H9 (cell line): ENCODE measurements around the gene ANKMY1. TPM values are rescaled to one million over a fixed set of nuclear protein-coding genes. Genes with fewer than 3 reads are reported as not detected.

Experiments used
- DNase-seq: peaks from one replicate; pipeline ENCODE4 v3.0.0-alpha.2; 2017
- H2AFZ ChIP-seq: one replicate; pipeline ENCODE4 v1.6.1; 2013; ENCODE audit warnings: mild to moderate bottlenecking, low read length, control low read depth, moderate library complexity
- H2AK5ac ChIP-seq: 2 replicates; pipeline ENCODE4 v1.6.1; 2013; ENCODE audit warnings: low read length, control low read depth, mixed read lengths; ENCODE audit not compliant: insufficient read length
- H2BK120ac ChIP-seq: one replicate; pipeline ENCODE4 v1.6.1; 2013; ENCODE audit warnings: low read depth, mild to moderate bottlenecking, low read length, control low read depth, inconsistent platforms; ENCODE audit not compliant: poor library complexity, severe bottlenecking
- H2BK12ac ChIP-seq: 2 replicates; pipeline ENCODE4 v1.6.1; 2013; ENCODE audit warnings: low read length, control low read depth, mixed read lengths, low read depth; ENCODE audit not compliant: insufficient read length
- H2BK15ac ChIP-seq: 2 replicates; pipeline ENCODE4 v1.6.1; 2013; ENCODE audit warnings: low read depth, low read length, control low read depth
- H2BK20ac ChIP-seq: one replicate; pipeline ENCODE4 v1.6.1; 2013; ENCODE audit warnings: low read depth, mild to moderate bottlenecking, low read length, control low read depth, inconsistent platforms; ENCODE audit not compliant: poor library complexity, severe bottlenecking
- H2BK5ac ChIP-seq: 2 replicates; pipeline ENCODE4 v1.6.1; 2013; ENCODE audit warnings: low read length, control low read depth, mixed read lengths; ENCODE audit not compliant: insufficient read length
- H3K14ac ChIP-seq: 2 replicates; pipeline ENCODE4 v1.6.1; 2013; ENCODE audit warnings: low read length, control low read depth; ENCODE audit not compliant: insufficient read depth
- H3K18ac ChIP-seq: 2 replicates; pipeline ENCODE4 v1.6.1; 2013; ENCODE audit warnings: low read depth, mild to moderate bottlenecking, mixed read lengths, low read length, control low read depth; ENCODE audit not compliant: insufficient read length
- H3K23ac ChIP-seq: 2 replicates; pipeline ENCODE4 v1.6.1; 2013; ENCODE audit warnings: low read length, control low read depth, mixed read lengths, low read depth; ENCODE audit not compliant: insufficient read length
- H3K23me2 ChIP-seq: 2 replicates; pipeline ENCODE4 v1.6.1; 2013; ENCODE audit warnings: low read depth, mild to moderate bottlenecking, mixed read lengths, low read length, control low read depth; ENCODE audit not compliant: insufficient read length, poor library complexity, severe bottlenecking
- H3K27ac ChIP-seq: 2 replicates; pipeline ENCODE4 v1.5.1; 2013; ENCODE audit warnings: low read length, control low read depth, mixed read lengths, low read depth; ENCODE audit not compliant: insufficient read length
- H3K27me3 ChIP-seq: 2 replicates; pipeline ENCODE4 v1.6.1; 2013; ENCODE audit warnings: low read length, control low read depth, inconsistent platforms; ENCODE audit not compliant: insufficient read depth
- H3K4ac ChIP-seq: 2 replicates; pipeline ENCODE4 v1.6.1; 2013; ENCODE audit warnings: low read depth, mild to moderate bottlenecking, control low read depth, inconsistent platforms, low read length, moderate library complexity
- H3K4me1 ChIP-seq: 2 replicates; pipeline ENCODE4 v1.6.1; 2013; ENCODE audit warnings: low read length, control low read depth, inconsistent platforms; ENCODE audit not compliant: insufficient read depth
- H3K4me2 ChIP-seq: 2 replicates; pipeline ENCODE4 v1.6.1; 2013; ENCODE audit warnings: low read length, control low read depth, mixed read lengths; ENCODE audit not compliant: insufficient read length, insufficient read depth
- H3K56ac ChIP-seq: 2 replicates; pipeline ENCODE4 v1.6.1; 2013; ENCODE audit warnings: low read depth, mild to moderate bottlenecking, mixed read lengths, low read length, control low read depth; ENCODE audit not compliant: insufficient read length
- H3K79me1 ChIP-seq: 2 replicates; pipeline ENCODE4 v1.6.1; 2013; ENCODE audit warnings: low read depth, mild to moderate bottlenecking, moderate library complexity, low read length, control low read depth, inconsistent platforms; ENCODE audit not compliant: insufficient read depth, poor library complexity, severe bottlenecking
- H3K79me2 ChIP-seq: 2 replicates; pipeline ENCODE4 v1.6.1; 2013; ENCODE audit warnings: low read length, control low read depth, inconsistent platforms; ENCODE audit not compliant: insufficient read depth
- H3K9ac ChIP-seq: 2 replicates; pipeline ENCODE4 v1.6.1; 2013; ENCODE audit warnings: low read length, control low read depth, mixed read lengths; ENCODE audit not compliant: insufficient read length; ENCODE audit errors: extremely low read depth
- H3K9me3 ChIP-seq: one replicate; pipeline ENCODE4 v1.6.1; 2013; ENCODE audit warnings: low read depth, low read length, inconsistent platforms; ENCODE audit not compliant: control insufficient read depth
- H3T11ph ChIP-seq: one replicate; pipeline ENCODE4 v1.6.1; 2013; ENCODE audit warnings: mild to moderate bottlenecking, low read length, control low read depth, inconsistent platforms
- H4K20me1 ChIP-seq: one replicate; pipeline ENCODE4 v1.6.1; 2013; ENCODE audit not compliant: control insufficient read depth, insufficient read length, insufficient read depth
- H4K5ac ChIP-seq: 2 replicates; pipeline ENCODE4 v1.6.1; 2013; ENCODE audit warnings: low read depth, mild to moderate bottlenecking, mixed read lengths, low read length, control low read depth; ENCODE audit not compliant: insufficient read length
- H4K8ac ChIP-seq: replicated peaks from 2 replicates; pipeline ENCODE4 v1.6.1; 2013; ENCODE audit warnings: low read length, control low read depth, mixed read lengths, low read depth; ENCODE audit not compliant: insufficient read length
- H4K91ac ChIP-seq: 2 replicates; pipeline ENCODE4 v1.6.1; 2013; ENCODE audit warnings: low read depth, mild to moderate bottlenecking, moderate library complexity, mixed read lengths, low read length, control low read depth; ENCODE audit not compliant: insufficient read length
- H3K27ac Mint-ChIP-seq, 3 experiments: 2 replicates in 2 of 3; 3 replicates in 1 of 3; pipeline ENCODE4 v1.8.0; 2020 to 2021; ENCODE audit warnings: mixed read lengths in 3 of 3, mild to moderate bottlenecking in 1 of 3, moderate library complexity in 1 of 3
- H3K27me3 Mint-ChIP-seq: 2 replicates; pipeline ENCODE4 v1.8.0; 2021; ENCODE audit warnings: low read depth, mild to moderate bottlenecking, moderate library complexity, mixed read lengths
- H3K36me3 Mint-ChIP-seq, 3 experiments: 2 replicates in 2 of 3; 3 replicates in 1 of 3; pipeline ENCODE4 v1.8.0; 2020 to 2021; ENCODE audit warnings: low read depth in 3 of 3, mixed read lengths in 3 of 3; ENCODE audit not compliant: insufficient read depth in 1 of 3
- H3K4me1 Mint-ChIP-seq, 2 experiments: 2 replicates each; pipeline ENCODE4 v1.8.0; 2020; ENCODE audit warnings: mixed read lengths in 2 of 2
- H3K4me3 Mint-ChIP-seq, 2 experiments: 2 replicates in 1 of 2; 3 replicates in 1 of 2; pipeline ENCODE4 v1.8.0; 2020 to 2021; ENCODE audit warnings: mild to moderate bottlenecking in 2 of 2, mixed read lengths in 2 of 2, moderate library complexity in 1 of 2
- H3K9me3 Mint-ChIP-seq, 2 experiments: 2 replicates in 1 of 2; 3 replicates in 1 of 2; pipeline ENCODE4 v1.8.0; 2020; ENCODE audit warnings: mild to moderate bottlenecking in 2 of 2, mixed read lengths in 2 of 2, moderate library complexity in 1 of 2
- WGBS: extraction: QIAGEN DNeasy Blood & Tissue Kit; methylation state at CpG from one replicate; pipeline ENCODE4 v1.1.7; 2013; ENCODE audit warnings: missing lambda C conversion rate, low lambda C conversion rate, mixed read lengths; ENCODE audit not compliant: insufficient read length; ENCODE audit errors: extremely low coverage; 5-methylcytosine and 5-hydroxymethylcytosine counted together
- total RNA-seq: library from RNA; stranded (reverse); gene quantifications from 2 replicates; pipeline ENCODE4 v1.2.1, GENCODE V29; 2021
- TF ChIP-seq, protein P1 (sequence below): fragments of 200-600 bp; sonication (generic); conservative IDR thresholded peaks from 3 replicates; pipeline ENCODE4 v1.8.0; 2021; ENCODE audit warnings: antibody characterized with exemption, mild to moderate bottlenecking

Gene ANKMY1
- total RNA-seq, 1 experiment from 2014 or later: 13.7 TPM

DNA sequence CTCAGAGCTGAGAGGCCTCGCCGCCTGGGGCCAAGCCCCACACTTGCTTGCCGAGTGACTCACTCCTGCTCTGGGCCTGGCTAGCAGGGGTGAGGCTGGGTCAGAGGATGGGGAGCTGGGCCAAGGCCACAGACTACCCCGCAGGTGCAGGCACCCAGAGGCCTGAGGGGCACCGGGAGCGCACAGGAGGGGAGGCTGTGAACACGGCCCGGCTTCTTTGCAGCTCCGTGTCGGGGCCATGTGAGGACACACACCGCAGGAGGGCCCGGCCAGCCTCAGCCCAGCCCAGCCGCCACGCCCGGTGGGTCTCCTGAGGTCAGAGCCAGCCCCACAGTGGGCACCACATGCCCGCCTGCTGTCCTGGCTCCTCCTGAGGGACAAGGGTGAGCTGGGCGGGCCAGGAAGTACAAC is 113.9 kb downstream of the ANKMY1 start:
- Histone ChIP-seq H4K91ac (no peak overlapping the region), H3K23ac (no peak overlapping the region), H4K8ac (no peak overlapping the region), H4K5ac (no peak overlapping the region), H3K9ac (no peak overlapping the region), H2BK120ac (no peak overlapping the region), H3K4me2 (no peak overlapping the region), H3K27ac (no peak overlapping the region), H3K27me3 (no peaks in the 10 kb centered on the region), H3K14ac (no peak overlapping the region), H3K4me1 (no peaks in the 10 kb centered on the region), H2AFZ (no peak overlapping the region), H2BK15ac (no peak overlapping the region), H3K18ac (no peak overlapping the region), H3K79me2 (no peaks in the 10 kb centered on the region), H3K4ac (no peak overlapping the region), H2AK5ac (no peak overlapping the region), H3K23me2 (no peaks in the 10 kb centered on the region), H3K79me1 (no peaks in the 10 kb centered on the region), H2BK5ac (no peak overlapping the region), H3K9me3 (no peaks in the 10 kb centered on the region), H3K56ac (no peak overlapping the region), H2BK20ac (no peak overlapping the region), H4K20me1 (no peaks in the 10 kb centered on the region), H2BK12ac (no peak overlapping the region), H3T11ph (no peak overlapping the region)
- WGBS: no CpG with 5 or more reads among the region's 17 CpGs
- TF ChIP-seq, protein P1, sequence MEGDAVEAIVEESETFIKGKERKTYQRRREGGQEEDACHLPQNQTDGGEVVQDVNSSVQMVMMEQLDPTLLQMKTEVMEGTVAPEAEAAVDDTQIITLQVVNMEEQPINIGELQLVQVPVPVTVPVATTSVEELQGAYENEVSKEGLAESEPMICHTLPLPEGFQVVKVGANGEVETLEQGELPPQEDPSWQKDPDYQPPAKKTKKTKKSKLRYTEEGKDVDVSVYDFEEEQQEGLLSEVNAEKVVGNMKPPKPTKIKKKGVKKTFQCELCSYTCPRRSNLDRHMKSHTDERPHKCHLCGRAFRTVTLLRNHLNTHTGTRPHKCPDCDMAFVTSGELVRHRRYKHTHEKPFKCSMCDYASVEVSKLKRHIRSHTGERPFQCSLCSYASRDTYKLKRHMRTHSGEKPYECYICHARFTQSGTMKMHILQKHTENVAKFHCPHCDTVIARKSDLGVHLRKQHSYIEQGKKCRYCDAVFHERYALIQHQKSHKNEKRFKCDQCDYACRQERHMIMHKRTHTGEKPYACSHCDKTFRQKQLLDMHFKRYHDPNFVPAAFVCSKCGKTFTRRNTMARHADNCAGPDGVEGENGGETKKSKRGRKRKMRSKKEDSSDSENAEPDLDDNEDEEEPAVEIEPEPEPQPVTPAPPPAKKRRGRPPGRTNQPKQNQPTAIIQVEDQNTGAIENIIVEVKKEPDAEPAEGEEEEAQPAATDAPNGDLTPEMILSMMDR: no peak
- Mint-ChIP-seq H3K27me3 (peaks cover 3% of the 10 kb centered on the region; the same call in 1 of the 2 replicates), H3K4me1 (no peaks in the 10 kb centered on the region; a peak in 1 of 4 replicates), H3K4me3 (no peak overlapping the region), H3K9me3 (no peaks in the 10 kb centered on the region), H3K36me3 (peaks cover 0 to 3% (median 3%) of the 10 kb centered on the region in 3 experiments; a peak in 2 of 7 replicates), H3K27ac (no peak overlapping the region)
- DNase-seq: no peak
